ENCODE results near the gene SSH2. TPM values are rescaled to one million over a fixed set of nuclear protein-coding genes. Genes with fewer than 3 reads are reported as not detected.

The SSH2 gene
- total RNA-seq, 2 donors from 2014 or later = 41.4 to 46.8 TPM

- no peaks in the 10 kb centered on the region for H3K4me1 Mint-ChIP-seq (ENCODE audit: low read depth)
These were observed 163.2 kb downstream of the SSH2 start for GRCh38 chr17:29766796-29767327.

GRCh38 chr17:29764748-29765147 is 165.3 kb downstream of the SSH2 start:
- H3K36me3 Mint-ChIP-seq (ENCODE audit: insufficient read depth in 2 of 2) = peaks cover 0 to 2% of the 10 kb centered on the region in 2 donors
- no peak overlapping the region for H3K4me3 Mint-ChIP-seq
- ATAC-seq (replicated peaks in 1 of 2) (no peak), DNase-seq (no peak)
- H3K27me3 Mint-ChIP-seq (ENCODE audit: low read depth) = no peaks in the 10 kb centered on the region
- H3K9me3 Mint-ChIP-seq = no peaks in the 10 kb centered on the region
- H3K27ac Mint-ChIP-seq = no peak overlapping the region
- H3K4me1 Mint-ChIP-seq (ENCODE audit: low read depth) = peaks cover 3% of the 10 kb centered on the region

More at GRCh38 chr17:29766796-29767327, 163.2 kb downstream of the SSH2 start:
- Mint-ChIP-seq H3K36me3 (ENCODE audit: insufficient read depth in 2 of 2) (no peaks in the 10 kb centered on the region), H3K4me3 (no peak overlapping the region), H3K27ac (no peak overlapping the region), H3K27me3 (ENCODE audit: low read depth) (no peaks in the 10 kb centered on the region), H3K9me3 (no peaks in the 10 kb centered on the region)
- DNase-seq (no peak), ATAC-seq (replicated peaks in 1 of 2) (no peak)

GRCh38 chr17:29764217-29764616 is 165.8 kb downstream of the SSH2 start:
- ATAC-seq (replicated peaks in 1 of 2) (no peak), DNase-seq (no peak)
- Mint-ChIP-seq H3K27me3 (ENCODE audit: low read depth) (no peaks in the 10 kb centered on the region), H3K4me1 (ENCODE audit: low read depth) (peaks cover 8% of the 10 kb centered on the region), H3K27ac (no peak overlapping the region), H3K36me3 (ENCODE audit: insufficient read depth in 2 of 2) (peaks cover 2 to 3% of the 10 kb centered on the region in 2 donors), H3K4me3 (no peak overlapping the region), H3K9me3 (no peaks in the 10 kb centered on the region)

- Mint-ChIP-seq H3K9me3 (no peaks in the 10 kb centered on the region), H3K4me1 (ENCODE audit: low read depth) (peaks cover 15% of the 10 kb centered on the region), H3K27me3 (ENCODE audit: low read depth) (no peaks in the 10 kb centered on the region), H3K4me3 (no peak overlapping the region), H3K27ac (no peak overlapping the region), H3K36me3 (ENCODE audit: insufficient read depth in 2 of 2) (peaks cover 2 to 3% of the 10 kb centered on the region in 2 donors)
- DNase-seq = no peak
- no peak for ATAC-seq (replicated peaks in 1 of 2)
These were observed 166.8 kb downstream of the SSH2 start for GRCh38 chr17:29763273-29763672.

GRCh38 chr17:29761040-29761761 is 168.8 kb downstream of the SSH2 start:
- Mint-ChIP-seq H3K4me1 (ENCODE audit: low read depth) (peaks cover 33% of the 10 kb centered on the region), H3K9me3 (no peaks in the 10 kb centered on the region), H3K27me3 (ENCODE audit: low read depth) (no peaks in the 10 kb centered on the region), H3K4me3 (peak overlapping the region; percentile 92 to 98), H3K36me3 (ENCODE audit: insufficient read depth in 2 of 2) (peaks cover 2 to 11% of the 10 kb centered on the region in 2 donors), H3K27ac (peak overlapping the region; percentile 90)
- ATAC-seq (replicated peaks in 1 of 2) (peak; percentile 95 to 97), DNase-seq (peak; percentile 94 to 98)

- DNase-seq = peak; percentile 35 to 49
- Mint-ChIP-seq H3K36me3 (ENCODE audit: insufficient read depth in 2 of 2) (peaks cover 2 to 11% of the 10 kb centered on the region in 2 donors), H3K4me1 (ENCODE audit: low read depth) (peaks cover 33% of the 10 kb centered on the region), H3K27ac (peak overlapping the region; percentile 90), H3K27me3 (ENCODE audit: low read depth) (no peaks in the 10 kb centered on the region), H3K4me3 (peak overlapping the region; percentile 92 to 98), H3K9me3 (no peaks in the 10 kb centered on the region)
- peak; percentile 40 to 47 for ATAC-seq (replicated peaks in 1 of 2)
These were observed 169.6 kb downstream of the SSH2 start for GRCh38 chr17:29760279-29761039.

GRCh38 chr17:29758255-29758654 is 171.8 kb downstream of the SSH2 start:
- peak overlapping the region; percentile 3 for H3K27ac Mint-ChIP-seq
- H3K27me3 Mint-ChIP-seq (ENCODE audit: low read depth) = no peaks in the 10 kb centered on the region
- peaks cover 33% of the 10 kb centered on the region for H3K4me1 Mint-ChIP-seq (ENCODE audit: low read depth)
- DNase-seq (no peak), ATAC-seq (replicated peaks in 1 of 2) (no peak)
- H3K36me3 Mint-ChIP-seq (ENCODE audit: insufficient read depth in 2 of 2) = peaks cover 3 to 11% of the 10 kb centered on the region in 2 donors
- H3K4me3 Mint-ChIP-seq = peak overlapping the region; percentile 73 to 74
- no peaks in the 10 kb centered on the region for H3K9me3 Mint-ChIP-seq

- H3K36me3 Mint-ChIP-seq (ENCODE audit: insufficient read depth in 2 of 2) = peaks cover 4 to 11% of the 10 kb centered on the region in 2 donors
- DNase-seq = peak in 1 of 2 donors; percentile 10
- no peak for ATAC-seq (replicated peaks in 1 of 2)
- peak overlapping the region; percentile 3 for H3K27ac Mint-ChIP-seq
- H3K27me3 Mint-ChIP-seq (ENCODE audit: low read depth) = no peaks in the 10 kb centered on the region
- H3K9me3 Mint-ChIP-seq = no peaks in the 10 kb centered on the region
- peak overlapping the region; percentile 73 to 74 for H3K4me3 Mint-ChIP-seq
- H3K4me1 Mint-ChIP-seq (ENCODE audit: low read depth) = peaks cover 35% of the 10 kb centered on the region
These were observed 172.2 kb downstream of the SSH2 start for GRCh38 chr17:29757788-29758187.

- Mint-ChIP-seq H3K4me3 (peak overlapping the region in 1 of 2 donors; percentile 39), H3K27ac (peak overlapping the region; percentile 67), H3K4me1 (ENCODE audit: low read depth) (peaks cover 49% of the 10 kb centered on the region), H3K9me3 (no peaks in the 10 kb centered on the region), H3K27me3 (ENCODE audit: low read depth) (no peaks in the 10 kb centered on the region), H3K36me3 (ENCODE audit: insufficient read depth in 2 of 2) (peaks cover 3 to 12% of the 10 kb centered on the region in 2 donors)
- ATAC-seq (replicated peaks in 1 of 2) (peak in 1 of 2 donors; percentile 41), DNase-seq (no peak)
These were observed 176.1 kb downstream of the SSH2 start for GRCh38 chr17:29753845-29754439.

- no peaks in the 10 kb centered on the region for H3K9me3 Mint-ChIP-seq
- peaks cover 5% of the 10 kb centered on the region in 2 donors for H3K36me3 Mint-ChIP-seq (ENCODE audit: insufficient read depth in 2 of 2)
- ATAC-seq (replicated peaks in 1 of 2) = no peak
- DNase-seq = no peak
- H3K4me1 Mint-ChIP-seq (ENCODE audit: low read depth) = peaks cover 72% of the 10 kb centered on the region
- no peak overlapping the region for H3K4me3 Mint-ChIP-seq
- H3K27me3 Mint-ChIP-seq (ENCODE audit: low read depth) = no peaks in the 10 kb centered on the region
- peak overlapping the region; percentile 64 for H3K27ac Mint-ChIP-seq
These were observed 180.8 kb downstream of the SSH2 start for GRCh38 chr17:29749045-29749825.

- no peaks in the 10 kb centered on the region for H3K9me3 Mint-ChIP-seq
- ATAC-seq (replicated peaks in 1 of 2) (no peak), DNase-seq (no peak)
- H3K27me3 Mint-ChIP-seq (ENCODE audit: low read depth) = no peaks in the 10 kb centered on the region
- H3K27ac Mint-ChIP-seq = no peak overlapping the region
- H3K36me3 Mint-ChIP-seq (ENCODE audit: insufficient read depth in 2 of 2) = peaks cover 5% of the 10 kb centered on the region in 2 donors
- peaks cover 76% of the 10 kb centered on the region for H3K4me1 Mint-ChIP-seq (ENCODE audit: low read depth)
- no peak overlapping the region for H3K4me3 Mint-ChIP-seq
These were observed 181.6 kb downstream of the SSH2 start for GRCh38 chr17:29748400-29748799.

GRCh38 chr17:29747660-29748059 is 182.4 kb downstream of the SSH2 start:
- Mint-ChIP-seq H3K27me3 (ENCODE audit: low read depth) (no peaks in the 10 kb centered on the region), H3K36me3 (ENCODE audit: insufficient read depth in 2 of 2) (peaks cover 3% of the 10 kb centered on the region in 2 donors), H3K27ac (peak overlapping the region; percentile 70), H3K4me1 (ENCODE audit: low read depth) (peaks cover 80% of the 10 kb centered on the region), H3K9me3 (no peaks in the 10 kb centered on the region), H3K4me3 (no peak overlapping the region)
- DNase-seq (no peak), ATAC-seq (replicated peaks in 1 of 2) (no peak)

All from activated T-cell treated with anti-CD3 and anti-CD28 coated beads, Interleukin-2, amount 50 U/mL, for 72 hours (primary cell).